Measurements from ENCODE around the gene ARL17A.
"Not testable (repeated sequence)": the region's sequence is repeated elsewhere in the genome, so short reads cannot be mapped to it uniquely, and the experiment has no call there.

The ARL17A gene

GRCh38 chr17:46534716-46535115, 44.8 kb downstream of the ARL17A start:
- peak; percentile 7 for DNase-seq

DNA sequence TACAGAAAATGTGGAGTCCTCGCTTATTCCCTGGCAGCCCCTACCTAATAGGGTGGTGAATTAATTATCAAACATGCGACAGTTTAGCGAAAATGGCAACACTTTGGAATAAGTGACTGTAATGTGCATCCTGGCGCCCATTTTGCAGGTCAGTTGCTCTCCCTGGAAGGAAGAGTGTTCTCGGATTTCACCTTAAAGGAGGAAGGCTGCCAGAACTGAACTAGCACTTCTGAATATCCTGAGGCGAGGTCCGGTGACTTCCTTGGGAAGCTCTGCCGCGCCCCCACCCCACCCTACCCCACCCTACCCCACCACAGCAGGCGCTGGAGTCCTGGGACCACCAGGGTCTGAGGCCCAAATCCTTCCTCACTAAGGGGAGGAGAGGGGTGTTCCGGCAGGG, 67.3 kb downstream of the ARL17A start, which contains the start of gene LRRC37A2:
TSS of gene LRRC37A2 (plus strand) at position 301 of the 400 bp plus-strand sequence. CDS start 245 bp downstream, outside the sequence.
- not testable (repeated sequence) for DNase-seq

GRCh38 chr17:46505896-46506295, 73.6 kb downstream of the ARL17A start:
- DNase-seq = not testable (repeated sequence)

DNA sequence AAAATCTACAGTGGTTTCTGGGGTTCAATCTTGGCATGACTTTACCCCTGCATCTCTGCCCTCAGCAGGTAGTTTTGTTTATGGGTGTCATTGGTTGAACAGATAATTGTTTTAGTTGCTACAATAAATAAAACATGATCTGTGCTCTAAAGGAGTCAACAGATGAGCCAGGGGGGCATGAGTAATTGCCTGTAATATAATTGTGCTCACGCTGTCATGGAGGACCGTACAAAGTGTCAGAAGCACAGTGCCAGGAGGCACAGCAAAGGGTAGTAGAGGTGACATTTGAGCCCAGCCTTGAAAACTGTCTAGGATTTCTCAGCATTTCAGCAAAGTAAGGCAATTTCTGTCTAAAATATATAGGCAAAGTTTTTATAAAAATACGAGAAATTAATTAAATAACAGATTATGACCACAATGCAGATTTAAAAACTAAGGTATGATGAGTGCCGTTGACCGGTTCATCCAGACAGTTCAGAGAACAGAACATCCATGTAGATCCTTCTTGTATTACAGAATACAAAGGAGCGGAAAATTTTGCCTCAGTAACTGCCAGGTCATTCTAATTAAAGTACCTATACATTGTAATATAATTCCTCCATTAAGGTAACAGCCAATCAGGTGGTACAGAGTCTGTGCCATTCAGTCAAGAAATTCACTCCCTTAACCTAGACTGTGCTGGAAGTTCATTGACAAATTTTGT, 79.9 kb downstream of the ARL17A start:
- DNase-seq = not testable (repeated sequence)

GRCh38 chr17:46492021-46492420, 87.5 kb downstream of the ARL17A start:
- not testable (repeated sequence) for DNase-seq

DNA sequence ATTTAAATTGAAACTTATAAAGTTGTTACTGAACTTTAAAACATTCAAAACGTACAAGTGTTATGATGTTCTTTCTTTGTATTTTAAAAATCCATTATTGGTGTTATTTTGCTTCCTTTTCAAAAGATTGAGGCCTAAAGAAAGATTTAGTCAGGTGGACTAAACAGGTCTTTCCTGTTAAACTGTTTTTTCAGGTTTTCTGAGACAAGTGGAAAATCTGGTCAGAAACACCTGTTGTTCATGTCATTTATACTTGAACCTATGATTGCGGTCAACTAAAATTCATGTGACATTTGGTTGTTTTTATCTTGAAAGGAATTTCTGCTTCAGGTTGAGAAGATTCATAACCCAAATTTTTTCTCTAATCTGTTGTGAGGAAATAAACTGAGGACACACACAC, 98.2 kb downstream of the ARL17A start:
- not testable (repeated sequence) for DNase-seq

GRCh38 chr17:46478823-46479222, 100.7 kb downstream of the ARL17A start:
- not testable (repeated sequence) for DNase-seq

- DNase-seq = not testable (repeated sequence)
Observed at GRCh38 chr17:46475583-46475982, 103.9 kb downstream of the ARL17A start.

- not testable (repeated sequence) for DNase-seq
Observed at GRCh38 chr17:46474489-46474888, 105.0 kb downstream of the ARL17A start.

DNA sequence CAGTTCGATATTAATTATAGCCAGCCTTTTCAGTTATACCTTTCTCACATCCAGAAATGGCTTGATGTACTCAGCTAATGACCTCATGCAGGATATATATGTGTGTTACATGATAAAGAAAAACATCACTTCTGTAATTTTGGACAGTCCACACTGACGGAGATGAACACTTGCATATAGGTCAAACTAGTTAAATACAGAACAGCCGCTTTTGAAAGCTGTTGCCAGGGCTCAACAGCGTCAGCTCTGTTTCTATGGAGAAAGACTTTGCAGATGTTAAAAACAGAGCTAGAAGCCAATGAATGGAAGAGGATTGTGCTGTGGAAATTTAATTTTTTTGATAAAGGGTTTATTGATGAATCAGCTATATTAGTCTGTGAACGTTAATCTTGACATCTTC, 111.9 kb downstream of the ARL17A start:
- not testable (repeated sequence) for DNase-seq

All from activated CD4-positive, alpha-beta T cell treated with anti-CD3 and anti-CD28 coated beads for 1 hour (primary cell).